ENCODE data around the gene XYLB.
"Not testable (repeated sequence)": the region's sequence is repeated elsewhere in the genome, so short reads cannot be mapped to it uniquely, and the experiment has no call there.

XYLB gene

DNA sequence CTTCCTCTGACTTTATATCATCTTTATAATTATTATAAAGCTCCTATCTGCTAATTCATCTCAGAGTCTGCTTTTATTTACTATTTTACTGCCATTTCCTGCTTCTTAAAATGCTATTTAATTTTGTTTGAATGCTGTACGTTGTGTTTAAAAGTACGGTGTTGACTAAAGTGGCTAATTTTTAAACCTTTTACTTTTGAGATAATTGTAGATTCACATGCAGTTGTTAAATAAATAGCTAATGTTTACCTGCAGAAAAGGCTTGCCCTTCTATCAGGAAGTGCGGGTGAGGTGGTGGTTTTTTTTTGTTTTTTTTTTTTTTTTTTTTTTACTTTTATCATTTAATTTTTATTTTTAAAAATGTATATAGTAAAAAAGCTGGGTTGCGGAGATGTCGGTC, 41.3 kb downstream of the XYLB start:
- DNase-seq (ENCODE audit: low read depth in 2 of 3, low spot score in 1 of 3) = no peak

DNA sequence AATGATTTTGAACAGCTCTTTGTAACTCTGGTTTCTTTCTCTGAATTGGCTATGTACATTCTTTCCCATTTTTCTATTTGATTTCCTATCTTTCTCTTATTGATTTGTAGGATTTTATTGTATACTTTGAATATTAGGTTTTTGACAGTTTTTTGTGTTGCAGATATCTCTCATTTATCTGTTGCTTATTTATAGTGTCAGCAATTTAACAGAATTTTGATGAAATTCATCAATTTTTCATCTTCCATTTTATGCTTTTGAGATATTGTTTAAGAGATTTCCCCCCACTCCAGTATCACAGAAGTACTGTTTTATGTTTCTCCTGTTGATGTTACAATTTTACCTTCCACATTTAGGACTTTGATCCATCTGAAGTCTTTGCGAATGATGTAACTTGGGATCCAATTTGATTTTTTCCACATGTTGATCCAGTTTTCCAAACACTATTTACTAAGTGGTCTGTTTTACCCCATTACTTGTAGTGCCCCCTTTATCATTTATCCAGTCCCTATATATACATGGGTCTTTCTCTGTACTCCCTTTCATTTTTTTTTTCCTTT, 46.1 kb downstream of the XYLB start:
- DNase-seq (ENCODE audit: low read depth in 2 of 3, low spot score in 1 of 3) = no peak

DNA sequence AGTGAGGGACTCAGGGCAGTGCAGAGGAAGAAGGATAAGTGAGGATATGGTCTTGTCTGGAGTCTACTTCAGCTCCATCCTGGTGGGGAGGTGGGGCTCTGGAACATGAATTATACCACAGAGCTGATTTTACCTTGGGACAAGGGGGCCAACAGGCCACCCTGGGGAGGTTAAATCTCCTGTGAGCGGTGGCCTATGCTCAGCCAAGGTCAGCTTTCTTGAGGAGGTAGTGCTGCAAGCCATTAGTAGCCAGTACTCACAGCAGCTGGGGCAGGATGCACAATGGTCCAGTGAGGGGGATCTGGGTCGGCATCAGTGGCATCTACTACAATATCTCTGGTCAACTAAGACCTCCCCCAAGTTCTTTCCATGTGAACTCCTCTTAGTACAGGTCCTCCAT, 49.7 kb downstream of the XYLB start:
- no peak for DNase-seq (ENCODE audit: low read depth in 2 of 3, low spot score in 1 of 3)

DNA sequence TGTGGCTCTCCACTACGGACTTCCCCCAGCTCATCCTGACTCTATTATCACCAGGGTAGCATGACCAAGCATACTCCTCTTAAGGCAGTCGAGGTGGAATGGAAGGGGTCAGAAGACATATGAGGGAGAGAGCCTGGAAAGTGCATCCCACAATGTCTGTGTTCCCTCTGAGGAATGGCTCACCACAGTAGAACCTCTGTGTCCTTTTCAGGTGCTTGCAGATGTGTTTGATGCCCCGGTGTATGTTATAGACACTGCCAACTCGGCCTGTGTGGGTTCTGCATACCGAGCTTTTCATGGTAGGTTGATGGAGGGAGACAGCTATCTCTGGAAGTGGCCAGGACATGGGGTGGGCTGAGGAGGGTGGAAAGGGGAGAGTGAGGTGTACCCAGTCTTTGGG, 50.3 kb downstream of the XYLB start:
- no peak for DNase-seq (ENCODE audit: low read depth in 2 of 3, low spot score in 1 of 3)

DNA sequence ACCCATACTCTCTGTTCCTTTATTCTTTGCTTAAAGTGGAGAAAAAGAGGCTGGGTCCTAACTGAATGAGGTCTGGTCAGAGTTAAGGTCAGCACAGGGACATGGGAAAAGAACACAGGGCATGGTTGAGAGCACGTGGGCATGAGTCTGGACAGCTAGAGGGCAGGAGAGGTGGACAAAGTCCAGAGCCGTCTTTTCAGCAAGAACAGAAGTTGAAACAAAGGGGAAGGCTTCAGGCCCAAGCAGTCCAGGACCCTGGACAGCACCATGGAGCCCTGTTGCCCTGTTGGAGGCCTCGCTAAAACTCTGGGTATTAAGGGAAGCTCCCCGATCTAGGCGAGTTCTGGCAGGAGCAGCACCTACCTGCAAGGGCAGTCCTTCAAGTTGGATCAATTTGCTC, 50.7 kb downstream of the XYLB start:
- DNase-seq (ENCODE audit: low read depth in 2 of 3, low spot score in 1 of 3) = no peak

DNA sequence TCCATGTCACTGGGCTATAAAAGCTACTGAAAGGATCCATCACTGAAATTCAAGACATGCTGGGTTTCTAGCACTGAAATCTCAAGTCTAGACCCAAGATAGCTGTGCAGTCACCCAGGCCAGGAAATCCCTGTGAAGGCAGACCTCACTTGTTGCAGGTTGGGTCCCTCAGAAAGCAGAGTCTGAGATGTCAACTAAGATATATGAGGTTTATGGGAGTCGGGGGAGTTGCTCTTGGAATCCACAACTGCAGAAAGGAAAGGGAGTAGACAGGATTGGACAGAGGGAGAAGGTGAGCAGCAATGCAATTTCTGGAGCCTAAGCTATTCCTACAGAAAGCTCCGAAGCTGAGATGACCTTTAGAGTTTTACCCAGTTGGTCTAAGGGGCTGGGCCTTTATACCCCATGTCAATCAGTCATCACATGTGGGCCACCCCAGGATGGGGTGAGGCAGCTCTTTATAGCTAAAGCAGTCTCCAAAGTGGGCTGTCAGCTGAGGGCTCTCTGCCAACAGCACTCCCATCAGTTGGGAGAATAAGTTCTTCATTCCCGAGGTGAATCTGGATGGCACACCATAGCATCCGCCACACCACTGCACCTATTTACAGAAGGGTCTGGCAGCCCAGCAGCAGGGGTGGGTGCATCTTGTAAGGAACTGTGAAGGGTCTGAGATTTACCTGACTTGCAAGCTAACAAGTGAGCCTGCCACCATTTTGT, 54.8 kb downstream of the XYLB start:
- no peak for DNase-seq (ENCODE audit: low read depth in 2 of 3, low spot score in 1 of 3)

DNA sequence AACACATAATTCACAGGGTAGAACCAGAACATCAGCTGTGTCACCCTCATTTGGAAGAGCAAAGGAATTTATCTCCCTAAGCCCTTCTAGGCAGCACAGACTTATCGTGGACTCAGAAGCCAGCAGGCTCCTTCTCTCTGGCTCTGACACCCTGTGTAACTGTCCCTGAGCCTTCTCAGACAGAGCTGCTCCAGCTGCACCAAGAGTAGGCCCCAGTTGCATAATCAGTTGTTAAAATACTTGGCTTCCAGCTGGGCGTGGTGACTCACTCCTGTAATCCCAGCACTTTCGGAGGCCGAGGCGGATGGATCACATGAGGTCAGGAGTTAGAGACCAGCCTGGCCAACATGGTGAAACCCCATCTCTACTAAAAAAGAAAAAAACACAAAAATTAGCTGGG, 57.7 kb downstream of the XYLB start:
- DNase-seq (ENCODE audit: low read depth in 2 of 3, low spot score in 1 of 3) = no peak

DNA sequence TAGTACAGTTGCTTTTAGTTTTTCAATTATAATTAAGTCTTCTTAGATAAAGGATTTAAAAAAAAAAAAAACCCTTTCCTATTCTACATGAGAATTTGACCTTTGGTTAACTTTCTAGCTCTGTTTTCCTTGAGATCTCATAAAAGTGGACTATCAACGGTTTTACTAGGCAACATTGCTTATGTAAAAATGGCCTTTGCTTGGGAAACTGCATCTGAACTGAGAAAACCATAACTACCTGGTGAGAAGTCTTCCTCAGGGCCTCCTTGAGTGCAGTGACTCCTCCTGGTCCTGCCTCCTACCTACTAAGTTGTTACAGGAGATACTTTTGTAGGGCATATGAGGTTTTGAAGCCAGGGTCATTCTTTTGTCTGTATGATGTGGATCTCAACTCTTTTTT, 65.0 kb downstream of the XYLB start:
- DNase-seq (ENCODE audit: low read depth in 2 of 3, low spot score in 1 of 3) = no peak

DNA sequence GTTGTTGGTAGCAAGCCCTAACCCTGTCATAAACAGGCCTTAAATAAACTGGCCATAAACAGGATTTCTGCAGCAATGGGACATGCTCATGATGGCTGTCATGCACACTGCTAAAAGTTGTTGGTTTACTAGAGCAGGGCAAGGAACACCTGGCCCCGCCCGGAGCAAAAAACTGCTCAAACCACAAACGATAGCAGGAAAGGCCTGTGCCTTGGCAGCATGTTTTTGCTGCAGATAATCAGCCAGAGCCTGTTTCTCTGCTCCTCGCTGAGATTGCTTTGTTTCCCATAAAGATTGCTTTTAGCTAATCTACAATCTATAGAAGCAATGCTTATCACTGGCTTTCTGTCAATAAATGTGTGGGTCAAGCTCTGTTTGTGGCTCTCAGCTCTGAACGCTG, 74.2 kb downstream of the XYLB start:
- DNase-seq (ENCODE audit: low read depth in 2 of 3, low spot score in 1 of 3) = not testable (repeated sequence)

DNA sequence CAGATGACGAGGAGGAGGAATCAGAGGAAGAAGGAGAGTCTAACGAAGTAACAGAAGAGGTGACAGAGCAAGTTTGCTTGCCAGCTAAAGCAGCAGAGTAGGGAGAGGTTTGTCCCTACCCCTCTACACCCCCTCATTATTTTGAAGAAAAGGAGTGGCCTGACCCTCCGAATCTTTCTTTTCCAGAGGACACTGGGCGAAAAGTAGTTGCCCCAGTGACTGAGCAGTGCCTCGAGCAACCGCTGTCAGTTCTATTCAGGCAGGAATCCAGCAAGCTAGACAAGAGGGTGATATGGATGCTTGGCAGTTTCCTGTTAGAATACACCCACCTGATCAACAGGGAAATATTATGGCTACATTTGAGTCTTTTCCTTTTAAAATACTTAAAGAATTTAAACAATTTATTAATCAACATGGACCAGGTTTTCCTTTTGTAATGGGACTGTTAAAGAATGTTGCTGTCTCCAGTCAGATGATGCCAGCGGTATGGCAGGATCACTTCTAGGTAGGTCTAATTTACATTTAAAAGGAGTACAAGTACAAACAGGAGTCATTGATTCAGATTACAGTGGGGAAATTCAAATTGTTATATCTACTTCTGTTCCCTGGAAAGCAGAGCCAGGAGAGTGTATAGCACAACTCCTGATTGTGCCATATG, 75.2 kb downstream of the XYLB start:
- no peak for DNase-seq (ENCODE audit: low read depth in 2 of 3, low spot score in 1 of 3)

DNA sequence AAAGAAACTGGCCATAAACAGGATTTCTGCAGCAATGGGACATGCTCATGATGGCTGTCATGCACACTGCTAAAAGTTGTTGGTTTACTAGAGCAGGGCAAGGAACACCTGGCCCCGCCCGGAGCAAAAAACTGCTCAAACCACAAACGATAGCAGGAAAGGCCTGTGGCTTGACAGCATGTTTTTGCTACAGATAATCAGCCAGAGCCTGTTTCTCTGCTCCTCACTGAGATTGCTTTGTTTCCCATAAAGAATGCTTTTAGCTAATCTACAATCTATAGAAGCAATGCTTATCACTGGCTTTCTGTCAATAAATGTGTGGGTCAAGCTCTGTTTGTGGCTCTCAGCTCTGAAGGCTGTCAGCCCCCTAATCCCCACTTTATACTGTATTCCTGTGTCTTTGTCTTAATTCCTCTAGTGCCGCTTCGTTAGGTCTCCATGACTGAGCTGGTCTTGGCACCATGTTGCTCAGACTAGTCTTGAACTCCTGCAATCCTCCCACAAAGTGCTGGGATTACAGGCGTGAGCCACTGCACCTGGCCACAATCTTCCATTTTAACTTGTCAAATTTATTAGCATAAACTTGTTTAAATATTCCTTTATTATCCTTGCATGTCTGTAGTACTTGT, 80.3 kb downstream of the XYLB start:
- not testable (repeated sequence) for DNase-seq (ENCODE audit: low read depth in 2 of 3, low spot score in 1 of 3)

DNA sequence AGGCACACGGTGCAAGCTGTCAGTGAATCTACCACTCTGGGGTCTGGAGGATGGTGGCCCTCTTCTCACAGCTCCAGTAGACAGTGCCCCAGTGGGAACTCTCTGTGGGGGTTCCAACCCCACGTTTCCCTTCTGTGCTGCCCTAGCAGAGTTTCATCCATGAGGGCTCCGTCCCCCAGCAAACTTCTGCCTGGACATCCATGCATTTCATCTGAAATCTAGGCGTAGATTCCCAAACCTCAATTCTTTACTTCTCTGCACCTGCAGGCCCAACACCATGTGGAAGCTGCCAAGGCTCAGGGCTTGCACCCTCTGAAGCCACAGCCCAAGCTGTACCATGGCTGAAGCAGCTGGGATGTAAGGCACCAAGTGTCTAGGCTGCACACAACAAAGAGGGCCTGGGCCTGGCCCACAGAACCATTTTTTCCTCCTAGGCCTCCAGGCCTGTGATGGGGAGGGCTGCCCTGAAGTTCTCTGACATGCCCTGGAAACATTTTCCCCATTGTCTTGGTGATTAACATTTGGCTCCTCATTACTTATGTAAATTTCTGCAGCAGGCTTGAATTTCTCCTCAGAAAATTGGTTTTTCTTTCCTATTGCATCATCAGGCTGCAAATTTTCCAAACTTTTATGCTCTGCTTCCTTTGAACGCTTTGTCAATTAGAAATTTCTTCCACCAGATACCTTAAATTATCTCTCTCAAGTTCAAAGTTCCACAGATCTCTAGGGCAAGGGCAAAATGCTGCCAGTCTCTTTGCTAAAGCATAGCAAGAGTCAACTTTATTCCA, 86.5 kb downstream of the XYLB start:
- DNase-seq (ENCODE audit: low read depth in 2 of 3, low spot score in 1 of 3) = not testable (repeated sequence)

DNA sequence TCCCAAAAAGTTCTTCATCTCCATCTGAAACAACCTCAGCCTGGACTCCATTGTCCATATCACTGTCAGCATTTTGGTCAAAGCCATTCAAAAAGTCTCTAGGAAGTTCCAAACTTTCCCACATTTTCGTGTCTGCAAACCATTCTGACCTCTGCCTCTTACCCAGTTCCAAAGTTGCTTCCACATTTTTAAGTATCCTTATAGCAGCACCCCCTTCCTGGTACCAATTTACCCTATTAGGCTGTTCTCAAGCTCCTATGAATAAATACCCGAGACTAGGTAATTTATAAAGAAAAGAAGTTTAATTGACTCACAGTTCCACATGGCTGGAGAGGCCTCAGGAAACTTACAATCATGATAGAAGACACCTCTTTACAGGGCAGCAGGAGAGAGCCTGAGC, 87.1 kb downstream of the XYLB start:
- not testable (repeated sequence) for DNase-seq (ENCODE audit: low read depth in 2 of 3, low spot score in 1 of 3)

DNA sequence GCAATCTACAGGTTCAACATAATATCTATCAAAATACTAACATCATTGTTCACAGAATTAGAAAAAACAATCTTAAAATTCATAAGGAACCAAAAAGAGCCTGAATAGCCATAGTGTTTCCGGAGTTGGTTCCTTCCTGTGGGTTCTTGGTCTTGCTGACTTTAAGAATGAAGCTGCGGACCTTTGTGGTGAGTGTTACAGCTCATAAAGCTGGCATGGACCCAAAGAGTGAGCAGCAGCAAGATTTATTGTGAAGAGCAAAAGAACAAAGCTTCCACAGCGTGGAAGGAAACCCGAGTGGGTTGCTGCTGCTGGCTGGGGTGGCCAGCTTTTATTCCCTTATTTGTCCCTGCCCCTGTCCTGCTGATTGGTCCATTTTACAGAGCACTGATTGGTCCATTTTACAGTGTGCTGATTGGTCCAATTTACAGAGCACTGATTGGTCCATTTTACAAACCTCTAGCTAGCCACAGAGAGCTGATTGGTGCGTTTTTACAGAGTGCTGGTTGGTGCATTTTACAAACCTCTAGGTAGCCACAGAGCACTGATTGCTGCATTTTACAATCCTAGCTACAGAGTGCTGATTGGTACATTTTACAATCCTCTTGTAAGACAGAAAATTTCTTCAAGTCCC, 92.0 kb downstream of the XYLB start:
- DNase-seq (ENCODE audit: low read depth in 2 of 3, low spot score in 1 of 3) = not testable (repeated sequence)

DNA sequence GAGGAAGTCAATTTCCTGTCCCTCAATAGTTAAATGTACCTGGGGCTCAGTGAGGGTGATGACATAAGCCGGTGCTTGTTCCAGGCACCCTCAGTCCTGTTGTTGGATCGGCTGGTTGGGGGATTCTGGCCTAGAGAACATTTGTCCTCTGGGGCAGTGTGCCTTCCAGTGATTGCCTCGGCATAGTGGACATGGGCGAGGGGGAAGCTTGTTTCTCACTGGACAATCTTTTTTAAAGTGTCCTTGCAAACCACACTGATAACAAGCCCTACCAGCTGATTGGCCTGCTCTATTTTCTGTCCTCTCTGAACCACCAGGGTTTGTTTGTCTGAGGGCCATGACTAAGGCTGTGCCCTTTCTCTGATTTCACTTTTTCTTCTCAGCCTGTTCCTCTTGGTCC, 96.6 kb downstream of the XYLB start:
- not testable (repeated sequence) for DNase-seq (ENCODE audit: low read depth in 2 of 3, low spot score in 1 of 3)

DNA sequence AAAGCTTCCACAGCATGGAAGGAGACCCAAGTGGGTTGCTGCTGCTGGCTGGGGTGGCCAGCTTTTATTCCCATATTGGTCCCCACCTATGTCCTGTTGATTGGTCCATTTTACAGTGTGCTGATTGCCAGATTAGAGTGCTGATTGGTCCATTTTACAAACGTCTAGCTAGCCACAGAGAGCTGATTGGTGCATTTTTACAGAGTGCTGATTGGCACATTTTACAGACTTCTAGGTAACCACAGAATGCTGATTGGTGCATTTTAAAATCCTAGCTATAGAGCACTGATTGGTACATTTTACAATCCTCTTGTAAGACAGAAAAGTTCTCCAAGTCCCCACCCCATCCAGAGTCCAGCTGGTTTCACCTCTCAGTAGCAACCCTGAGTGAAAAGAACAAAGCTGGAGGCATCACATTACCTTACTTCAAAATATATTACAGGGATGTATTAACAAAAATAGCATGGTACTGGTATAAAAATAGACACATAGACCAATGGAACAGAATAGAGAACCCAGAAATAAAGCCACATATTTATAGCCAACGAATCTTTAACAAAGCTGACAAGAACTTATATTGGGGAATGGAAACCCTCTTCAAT, 99.6 kb downstream of the XYLB start:
- DNase-seq (ENCODE audit: low read depth in 2 of 3, low spot score in 1 of 3) = no peak

DNA sequence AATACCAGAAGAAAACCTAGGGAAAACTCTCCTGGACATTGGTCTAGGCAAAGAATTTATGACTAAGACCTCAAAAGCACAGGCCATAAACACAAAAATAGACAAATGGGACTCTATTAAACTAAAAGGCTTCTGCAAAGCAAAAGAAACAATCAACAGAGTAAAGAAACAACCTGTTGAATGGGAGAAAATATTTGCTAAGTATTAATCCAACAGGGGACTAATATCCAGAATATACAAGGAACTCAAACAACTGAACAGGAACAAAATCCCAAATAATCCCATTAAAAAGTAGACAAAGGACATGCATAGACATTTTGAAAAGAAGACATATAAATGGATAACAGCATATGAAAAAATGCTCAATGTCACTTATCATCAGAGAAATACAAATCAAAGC, 100.2 kb downstream of the XYLB start:
- no peak for DNase-seq (ENCODE audit: low read depth in 2 of 3, low spot score in 1 of 3)

DNA sequence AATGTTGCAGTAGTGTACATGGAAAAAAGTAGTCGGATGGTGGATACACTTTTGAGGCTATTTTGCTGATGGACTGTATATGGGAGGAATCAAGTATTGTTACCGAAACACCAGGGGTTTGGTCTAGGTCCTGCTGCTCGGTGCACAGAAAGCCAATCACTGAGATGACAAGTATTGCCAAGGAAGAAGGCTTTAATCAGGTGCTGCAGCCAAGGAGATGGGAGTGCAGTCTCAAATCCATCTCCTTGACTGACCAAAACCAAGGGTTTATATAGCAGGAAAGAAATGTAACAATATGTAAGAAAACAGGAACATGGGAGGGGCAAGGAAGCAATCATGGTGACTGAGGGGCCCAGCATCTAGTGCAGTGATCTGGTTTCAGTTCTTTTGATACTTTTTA, 104.3 kb downstream of the XYLB start:
- DNase-seq (ENCODE audit: low read depth in 2 of 3, low spot score in 1 of 3) = no peak

DNA sequence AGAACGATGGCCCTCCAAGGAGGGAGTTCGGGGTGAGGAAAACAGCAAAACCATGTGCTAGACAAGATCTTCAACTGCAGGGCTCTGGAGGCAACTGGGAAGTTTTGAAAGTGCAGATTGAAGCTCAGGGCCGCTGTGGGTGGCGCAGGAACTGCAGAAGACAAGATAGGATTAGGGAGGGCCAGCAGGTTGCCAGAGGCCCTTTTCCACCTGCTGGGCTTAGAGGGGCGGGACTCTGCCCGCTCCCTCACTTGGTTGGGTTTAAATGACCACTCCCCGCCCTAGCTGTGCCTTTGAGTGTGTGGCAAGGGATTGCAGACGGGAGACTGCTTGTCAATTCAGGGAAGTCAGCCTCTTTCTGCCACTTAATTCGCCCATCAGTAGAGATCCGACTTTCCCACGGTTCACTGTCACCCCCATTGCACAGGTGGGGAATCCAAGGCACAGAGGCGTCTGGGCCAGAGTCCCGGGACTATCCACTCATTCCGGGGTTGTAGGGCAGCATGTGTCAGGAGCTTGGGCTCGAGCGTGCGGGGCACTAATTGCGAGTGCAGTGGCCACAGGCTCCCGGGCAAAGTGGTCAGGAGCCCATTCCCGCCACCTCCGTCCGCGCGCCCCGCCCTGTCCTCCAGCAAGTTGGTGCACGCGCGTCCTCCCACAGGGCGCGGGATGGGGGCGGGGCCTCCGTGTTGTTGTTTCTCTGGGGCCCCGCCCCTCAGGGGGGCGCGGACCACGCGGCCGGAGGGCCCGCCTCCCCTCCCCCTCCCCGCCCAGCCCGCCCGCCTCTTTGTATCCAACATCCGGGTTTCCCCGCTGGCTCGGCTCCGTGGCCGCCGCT, 106.7 kb downstream of the XYLB start, which contains the start of gene ACVR2B:
TSS of gene ACVR2B (plus strand) at position 816 of the 838 bp plus-strand sequence. CDS start 433 bp downstream, outside the sequence.
- peak; percentile 38 to 66 (median 66) for DNase-seq (ENCODE audit: low read depth in 2 of 3, low spot score in 1 of 3)

DNA sequence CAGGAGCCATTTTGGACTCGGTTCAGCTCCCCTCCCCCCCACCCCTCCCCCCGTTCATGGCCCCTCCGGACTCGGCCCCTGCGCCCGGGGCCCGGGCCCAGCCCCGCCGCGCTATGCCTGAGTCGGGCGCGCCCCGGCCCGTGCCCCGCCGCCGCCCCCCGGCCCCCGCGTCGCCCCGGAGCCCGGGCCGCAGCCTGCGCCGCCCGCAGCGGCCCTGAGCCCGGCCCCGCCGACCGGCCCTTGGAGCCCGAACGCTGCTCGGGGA, 107.3 kb downstream of the XYLB start:
- DNase-seq (ENCODE audit: low read depth in 2 of 3, low spot score in 1 of 3) = no peak
